ENCODE data around the gene COLEC11. TPM values are rescaled to one million over a fixed set of nuclear protein-coding genes. Genes with fewer than 3 reads are reported as not detected.
"Not testable (repeated sequence)": the region's sequence is repeated elsewhere in the genome, so short reads cannot be mapped to it uniquely, and the experiment has no call there.

Gene COLEC11
- total RNA-seq = not detected in 2 replicates

DNA sequence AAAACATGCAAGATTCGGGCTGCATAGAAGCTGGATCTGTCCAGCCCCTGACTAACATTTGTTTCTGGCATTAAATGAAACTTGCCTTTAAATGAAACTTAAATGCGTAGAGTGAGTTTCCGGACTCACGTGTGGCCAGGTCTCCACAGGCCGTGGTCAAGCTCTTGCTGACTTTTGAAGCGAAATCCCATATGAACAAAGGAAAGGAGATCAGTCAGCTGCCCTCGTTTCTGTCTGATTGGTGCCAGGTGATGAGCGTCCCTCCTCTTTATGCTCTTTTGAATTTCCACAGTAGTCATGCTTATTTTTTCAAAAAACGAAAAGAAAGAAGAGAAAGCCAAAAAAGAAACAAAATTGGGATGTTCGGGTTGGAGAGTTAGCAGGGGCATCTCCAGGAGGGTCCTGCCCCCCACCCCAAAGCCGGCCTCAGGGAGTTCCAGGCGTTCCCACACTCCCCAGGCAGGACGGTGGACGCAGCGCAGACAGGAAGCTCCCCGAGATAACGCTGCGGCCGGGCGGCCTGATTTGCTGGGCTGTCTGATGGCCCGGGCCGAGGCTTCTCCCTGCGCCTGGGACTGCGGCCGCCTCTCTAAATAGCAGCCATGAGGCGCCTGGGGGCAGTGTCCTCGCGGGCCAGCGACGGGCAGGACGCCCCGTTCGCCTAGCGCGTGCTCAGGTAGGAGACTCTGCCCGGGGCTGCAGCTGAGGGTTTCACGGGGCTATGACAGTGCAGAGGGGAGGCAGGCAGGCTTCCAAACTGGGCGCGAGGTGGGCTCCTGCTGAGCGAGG is at the start of gene COLEC11:
Gene COLEC11 (plus strand): TSS at position 620 of the 789 bp plus-strand sequence. CDS start 9,229 bp downstream, outside the sequence.
- intact Hi-C loops (cut with micrococcal nuclease) = no loop called here

DNA sequence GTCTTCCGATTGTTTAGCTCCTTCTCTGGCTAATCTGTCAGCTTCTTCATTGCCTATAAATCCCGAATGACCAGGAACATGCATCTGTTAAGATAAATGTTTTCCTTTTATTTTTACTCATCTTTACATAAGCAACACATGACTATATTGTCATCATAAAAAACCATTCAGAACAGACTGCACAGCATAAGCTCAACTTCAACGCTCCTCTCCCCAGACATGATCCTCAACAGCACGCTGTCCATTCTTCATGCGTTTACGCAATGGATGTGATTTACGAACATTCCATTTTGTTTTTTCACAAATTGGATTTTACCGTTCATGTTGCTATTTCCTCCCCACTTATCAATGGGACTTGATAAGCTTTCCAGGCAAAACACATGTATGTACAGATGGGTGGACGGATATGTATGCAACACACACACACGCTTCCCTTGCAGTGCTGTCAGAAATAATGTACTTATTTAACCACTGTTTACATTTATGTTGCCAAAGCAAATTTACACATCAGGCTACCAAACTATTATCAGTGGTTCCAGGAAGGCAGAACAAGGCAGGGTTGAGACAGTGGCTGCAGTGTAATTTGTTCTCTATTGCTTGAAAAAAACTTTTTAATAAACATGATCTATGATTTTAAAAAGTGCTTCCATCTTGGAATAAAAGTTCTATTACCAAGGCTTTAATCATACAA is 49.0 kb upstream of the COLEC11 start:
- intact Hi-C loops (cut with micrococcal nuclease) = no loop called here

DNA sequence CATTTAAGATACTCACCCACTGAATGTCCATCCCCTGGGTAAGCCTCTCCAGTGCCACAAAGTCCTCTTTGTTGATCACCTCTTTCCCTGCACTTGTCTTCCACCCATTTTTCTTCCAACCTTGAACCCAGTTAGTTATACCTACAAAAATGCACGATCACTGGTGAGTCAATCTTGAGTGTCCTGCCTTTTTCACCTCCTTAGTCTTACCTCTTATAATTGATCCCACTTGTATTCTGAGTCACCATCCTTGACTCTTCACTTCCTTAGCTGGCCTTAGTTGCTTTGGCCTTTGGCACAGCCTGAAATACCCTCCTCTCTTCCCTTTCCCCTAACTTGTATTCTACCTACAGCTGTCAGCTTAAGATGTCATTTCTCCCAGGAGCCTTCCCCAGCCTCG is 47.0 kb upstream of the COLEC11 start:
- intact Hi-C loops (cut with micrococcal nuclease) = no loop called here

DNA sequence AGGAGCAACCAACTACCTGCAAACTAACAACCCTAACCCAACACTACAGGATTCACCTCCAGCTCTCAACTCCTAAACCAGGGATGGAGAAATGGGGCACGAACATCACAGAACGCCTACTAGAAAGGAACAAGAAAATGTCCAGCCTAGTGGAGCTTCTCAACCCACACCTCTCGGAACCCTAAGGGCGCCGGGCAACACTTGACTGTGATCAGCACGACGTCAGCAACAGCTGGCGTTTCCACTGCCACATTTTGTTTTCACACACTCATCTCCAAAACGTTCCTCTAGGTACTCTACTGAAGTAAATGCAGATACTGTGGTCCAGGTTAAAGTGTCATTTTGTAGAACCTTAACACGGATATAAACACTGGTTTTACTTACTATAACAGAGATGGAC is 41.0 kb upstream of the COLEC11 start:
- intact Hi-C loops (cut with micrococcal nuclease) = no loop called here

DNA sequence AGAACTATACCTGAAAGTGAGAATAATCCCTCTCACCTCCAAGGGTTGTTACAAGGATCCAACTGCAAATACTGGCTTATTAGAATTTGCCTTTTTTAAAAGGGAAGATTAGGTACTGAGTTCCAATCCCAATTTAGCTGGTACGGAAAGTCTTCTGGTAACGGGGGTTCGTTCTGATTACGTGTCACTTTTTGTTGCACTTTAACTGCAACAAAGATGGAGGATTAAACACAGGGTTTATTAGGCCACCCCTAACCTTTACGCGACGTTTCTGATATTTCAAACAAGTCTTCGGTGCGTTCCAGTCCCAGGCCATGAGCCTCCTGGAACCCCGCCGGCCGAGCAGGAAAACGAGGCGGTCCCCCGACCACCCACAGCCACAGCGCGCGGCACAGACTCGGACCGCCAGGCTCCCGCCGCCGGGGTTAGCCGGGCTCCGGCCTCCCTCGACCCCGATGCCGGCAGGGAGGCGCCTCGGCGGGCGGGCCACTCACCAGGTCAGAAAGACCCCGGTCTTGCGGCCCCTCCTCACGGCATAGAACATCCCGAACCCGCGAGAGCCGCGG is 37.2 kb upstream of the COLEC11 start:
- intact Hi-C loops (cut with micrococcal nuclease) = loop anchor here (1.0 kb wide), 7 partner anchors 18 to 1500 kb away; partner anchors contain the start of genes ADI1, EIPR1 and RPS7

DNA sequence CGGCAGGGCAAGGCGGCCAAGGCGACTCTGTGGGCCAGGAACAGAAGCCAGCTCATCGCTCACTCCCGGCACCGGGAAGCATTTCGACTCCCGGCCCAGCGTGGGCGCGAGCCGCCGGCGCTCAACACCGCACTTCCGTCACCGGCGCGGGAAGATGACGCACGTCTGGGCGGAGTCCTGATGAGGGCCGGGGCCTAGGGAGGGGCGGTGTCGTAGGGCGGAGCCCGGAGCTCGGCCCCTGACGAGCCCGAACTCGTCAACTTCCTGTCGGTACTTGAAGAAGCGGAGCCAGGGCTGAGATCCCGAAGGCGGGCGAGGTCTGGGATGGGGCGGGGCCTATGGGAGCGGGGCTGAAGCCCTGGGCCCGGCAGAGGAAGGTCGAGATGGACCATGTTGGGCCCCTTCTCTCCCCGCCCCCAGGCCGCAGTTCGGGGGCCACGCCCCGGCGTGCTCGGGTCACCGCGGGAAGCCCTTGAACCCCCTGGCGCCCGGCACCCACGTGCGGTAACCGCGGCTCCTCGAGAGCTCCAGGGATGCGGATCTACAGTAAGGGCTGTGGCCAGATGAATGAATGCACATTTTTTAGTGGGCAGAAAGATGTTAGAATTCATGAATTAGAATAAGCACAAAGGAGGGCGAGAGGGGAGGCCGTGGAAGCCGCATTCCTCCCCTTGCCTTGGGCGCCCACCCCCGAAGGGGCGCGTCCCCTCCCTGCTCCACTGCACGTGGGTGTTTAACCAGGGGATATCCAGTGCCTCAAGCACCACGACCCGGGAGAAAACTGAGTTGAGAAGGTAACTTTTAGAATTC is 36.5 kb upstream of the COLEC11 start, which contains the start of gene RNASEH1:
Gene RNASEH1 (minus strand): TSS at position 129 of the 810 bp plus-strand sequence. CDS start 73 bp downstream, at position 56.
- intact Hi-C loops (cut with micrococcal nuclease) = loop anchor here (1.0 kb wide), 6 partner anchors 17 to 1501 kb away; partner anchors contain the start of genes ADI1, EIPR1 and RPS7

DNA sequence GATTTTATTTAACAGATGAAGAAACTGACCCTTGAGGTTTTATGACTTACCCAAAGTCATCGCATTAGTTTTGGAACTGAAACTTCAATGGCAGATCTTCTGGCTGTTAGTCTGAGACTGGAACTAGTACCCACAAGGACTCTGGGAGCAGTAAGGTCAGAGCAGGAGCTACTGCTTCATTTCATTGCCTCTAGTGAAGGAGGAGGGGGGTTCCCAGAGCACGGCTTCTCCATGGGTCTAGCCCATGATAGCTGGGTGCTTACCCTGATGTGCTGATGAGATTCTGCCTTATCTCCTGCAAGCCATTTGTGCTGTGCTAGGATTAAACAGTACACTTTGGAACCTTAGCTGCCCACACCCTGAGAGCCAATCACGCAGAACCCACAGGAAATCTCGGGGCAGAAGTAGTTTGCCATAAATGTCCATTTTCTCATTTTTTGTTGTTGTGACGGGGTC is 31.4 kb upstream of the COLEC11 start:
- intact Hi-C loops (cut with micrococcal nuclease) = no loop called here

DNA sequence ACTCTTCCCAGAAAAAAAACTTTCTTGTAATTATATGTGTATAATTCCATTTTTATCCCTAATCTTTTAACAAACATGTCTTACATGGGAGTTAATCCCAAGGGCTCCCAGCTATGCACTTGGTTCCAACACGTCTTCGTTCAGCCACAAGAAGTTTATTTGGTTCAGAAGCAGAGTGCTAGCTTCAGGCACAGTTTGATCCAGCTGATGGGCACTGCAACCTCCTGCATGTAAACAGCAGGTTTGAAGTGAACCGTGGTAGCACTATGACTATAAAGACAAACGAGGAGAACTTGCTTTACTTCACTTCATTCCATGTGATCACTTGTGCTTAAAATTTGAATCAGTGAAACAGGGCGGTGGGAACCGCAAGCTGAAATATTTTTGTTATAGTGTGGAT is 29.8 kb upstream of the COLEC11 start:
- intact Hi-C loops (cut with micrococcal nuclease) = no loop called here

DNA sequence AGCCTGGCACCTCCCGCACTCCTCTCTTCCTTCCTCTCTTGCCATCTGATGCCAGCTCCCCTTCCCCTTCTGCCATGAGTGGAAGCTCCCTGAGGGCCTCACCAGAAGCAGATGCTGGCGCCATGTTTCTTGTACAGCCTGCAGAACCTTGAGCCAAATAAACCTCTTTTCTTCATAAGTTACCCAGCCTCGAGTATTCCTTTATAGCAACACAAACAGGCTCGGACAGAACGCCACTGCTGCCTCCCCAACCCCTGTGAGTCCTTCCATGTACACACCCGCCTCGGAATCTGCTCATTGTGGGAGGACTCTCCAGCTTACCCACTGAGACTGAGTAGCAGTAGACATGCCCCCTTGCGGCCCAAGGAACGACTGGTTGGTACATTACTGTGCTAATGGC is 28.1 kb upstream of the COLEC11 start:
- intact Hi-C loops (cut with micrococcal nuclease) = no loop called here

DNA sequence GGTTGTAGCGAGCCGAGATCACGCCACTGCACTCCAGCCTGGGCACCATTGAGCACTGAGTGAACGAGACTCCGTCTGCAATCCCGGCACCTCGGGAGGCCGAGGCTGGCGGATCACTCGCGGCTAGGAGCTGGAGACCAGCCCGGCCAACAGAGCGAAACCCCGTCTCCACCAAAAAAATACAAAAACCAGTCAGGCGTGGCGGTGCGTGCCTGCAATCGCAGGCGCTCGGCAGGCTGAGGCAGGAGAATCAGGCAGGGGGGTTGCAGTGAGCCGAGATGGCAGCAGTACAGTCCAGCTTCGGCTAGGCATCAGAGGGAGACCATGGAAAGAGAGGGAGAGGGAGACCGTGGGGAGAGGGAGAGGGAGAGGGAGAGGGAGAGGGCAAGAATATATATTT is 25.3 kb upstream of the COLEC11 start:
- intact Hi-C loops (cut with micrococcal nuclease) = loop anchor here (5.0 kb wide), 1 partner anchor 347 kb away; no protein-coding TSS in a partner anchor

DNA sequence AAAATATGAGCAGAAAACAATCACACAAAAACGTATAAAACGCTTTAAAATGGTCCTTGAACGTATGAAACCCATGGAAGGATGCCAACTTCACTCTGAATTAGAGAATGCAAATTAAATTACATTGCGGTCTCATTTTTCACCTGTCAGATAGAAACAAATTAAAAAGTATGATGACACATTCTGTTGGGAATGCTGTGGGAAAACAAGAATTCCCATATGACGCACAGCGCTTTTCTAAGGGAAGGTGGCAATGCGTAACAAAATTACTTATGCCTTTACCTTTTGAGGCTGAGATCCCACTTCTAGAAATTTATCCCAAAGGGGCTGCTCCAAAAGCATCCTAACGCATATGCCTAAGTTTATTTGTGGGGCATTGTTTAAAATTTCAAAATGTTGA is 23.6 kb upstream of the COLEC11 start:
- intact Hi-C loops (cut with micrococcal nuclease) = loop anchor here (5.0 kb wide), 1 partner anchor 349 kb away; no protein-coding TSS in a partner anchor

DNA sequence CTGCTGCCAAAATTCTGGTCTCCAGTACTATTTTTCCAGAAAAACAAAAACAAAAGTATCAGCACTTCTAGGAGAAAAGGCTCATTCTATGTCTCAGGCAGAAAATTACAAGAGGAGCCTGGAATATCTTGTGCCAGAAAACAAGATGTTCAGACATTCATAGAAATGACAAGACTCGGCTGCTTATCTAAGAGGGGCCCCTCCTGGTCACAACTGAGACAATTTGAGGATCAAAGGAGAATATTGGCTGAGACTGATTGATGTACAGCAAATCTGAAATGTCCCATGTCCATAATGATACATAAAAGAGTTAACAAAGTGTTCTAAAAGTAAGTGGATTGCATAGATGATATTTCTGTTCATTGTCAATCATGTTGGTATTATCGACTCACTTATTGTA is 22.3 kb upstream of the COLEC11 start:
- intact Hi-C loops (cut with micrococcal nuclease) = loop anchor here (5.0 kb wide), 1 partner anchor 350 kb away; no protein-coding TSS in a partner anchor

DNA sequence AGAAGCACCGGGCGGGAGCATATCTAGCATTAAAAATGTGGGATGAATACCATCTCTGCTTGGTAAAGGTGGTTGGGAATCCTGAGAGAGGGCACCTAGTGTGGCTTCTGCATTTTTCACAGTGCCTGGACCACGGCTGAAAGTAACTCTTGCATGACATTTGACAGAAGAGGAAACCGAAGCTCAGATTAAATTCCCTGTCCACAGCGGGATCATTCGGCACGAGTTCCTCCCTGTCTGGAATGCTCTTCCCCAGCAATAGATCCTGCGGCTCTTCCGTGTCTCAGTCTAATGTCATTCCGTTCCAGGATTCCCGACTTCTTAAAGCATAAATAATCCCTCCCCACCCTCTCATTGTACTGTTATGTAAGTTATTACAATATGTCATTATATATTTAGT is 20.8 kb upstream of the COLEC11 start:
- intact Hi-C loops (cut with micrococcal nuclease) = loop anchor here (5.0 kb wide), 1 partner anchor 352 kb away; no protein-coding TSS in a partner anchor

DNA sequence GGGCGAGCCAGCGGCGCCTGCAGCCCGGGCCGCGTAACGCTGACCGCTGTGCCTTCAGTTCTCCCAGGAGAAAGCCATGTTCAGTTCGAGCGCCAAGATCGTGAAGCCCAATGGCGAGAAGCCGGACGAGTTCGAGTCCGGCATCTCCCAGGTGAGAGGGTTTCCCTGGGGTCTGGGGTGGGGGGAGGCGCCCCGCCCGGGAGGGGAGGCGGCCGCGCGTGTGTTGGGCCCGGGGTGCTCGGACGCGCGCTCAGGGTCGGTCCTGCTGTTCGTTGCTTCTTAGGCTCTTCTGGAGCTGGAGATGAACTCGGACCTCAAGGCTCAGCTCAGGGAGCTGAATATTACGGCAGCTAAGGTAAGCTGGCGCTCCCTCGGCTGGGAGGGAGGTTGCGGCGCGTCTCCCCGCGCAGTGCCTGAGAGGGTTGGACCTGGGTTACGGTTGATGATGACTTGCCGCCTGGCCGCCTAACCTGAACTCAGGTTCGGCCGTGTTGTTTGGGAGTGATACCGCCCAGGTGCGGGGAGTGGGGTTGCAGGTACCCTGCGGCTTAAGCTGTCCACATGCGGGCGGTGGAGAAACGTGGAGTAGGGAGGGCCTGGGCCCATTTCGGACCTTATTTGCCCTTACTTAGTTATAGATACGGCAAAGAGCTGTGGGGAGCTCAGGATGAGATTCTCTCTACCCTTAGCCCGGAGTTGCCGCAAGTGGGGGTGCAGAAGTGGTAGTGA is 19.2 kb upstream of the COLEC11 start:
- intact Hi-C loops (cut with micrococcal nuclease) = loop anchor here (1.0 kb wide), 6 partner anchors 17 to 962 kb away; partner anchors contain the start of genes ADI1, EIPR1 and RNASEH1

DNA sequence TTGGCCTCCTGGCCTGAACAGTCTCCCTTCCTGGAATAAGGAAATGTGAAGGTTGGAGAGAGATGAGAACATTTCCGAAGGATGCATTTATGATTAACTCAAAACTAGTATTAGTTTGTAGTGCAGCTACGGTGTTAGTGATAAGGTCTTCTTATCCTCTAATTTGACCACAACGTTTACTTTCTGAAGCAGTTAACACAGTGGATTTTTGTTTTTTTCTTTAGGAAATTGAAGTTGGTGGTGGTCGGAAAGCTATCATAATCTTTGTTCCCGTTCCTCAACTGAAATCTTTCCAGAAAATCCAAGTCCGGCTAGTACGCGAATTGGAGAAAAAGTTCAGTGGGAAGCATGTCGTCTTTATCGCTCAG is 18.7 kb upstream of the COLEC11 start:
- intact Hi-C loops (cut with micrococcal nuclease) = not testable (repeated sequence)

DNA sequence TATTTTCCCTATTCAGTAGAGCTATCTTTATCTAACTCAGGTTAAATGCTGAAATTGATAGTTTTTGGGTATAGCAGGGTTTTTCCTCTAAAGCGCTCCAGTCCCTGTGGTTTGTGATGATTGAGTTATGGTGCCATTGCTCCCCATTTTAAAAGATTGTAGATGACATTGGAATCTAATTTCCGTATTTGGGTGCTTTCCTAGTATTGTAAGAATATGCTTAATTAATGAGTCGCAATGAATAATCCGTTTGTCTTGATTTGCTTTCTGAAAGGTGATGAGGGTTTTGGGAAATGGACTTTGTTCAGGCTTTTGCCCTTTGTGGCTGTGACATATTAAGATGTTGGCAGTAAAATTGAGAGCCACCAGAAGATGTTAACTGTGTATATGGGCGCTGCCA is 15.9 kb upstream of the COLEC11 start:
- intact Hi-C loops (cut with micrococcal nuclease) = no loop called here

DNA sequence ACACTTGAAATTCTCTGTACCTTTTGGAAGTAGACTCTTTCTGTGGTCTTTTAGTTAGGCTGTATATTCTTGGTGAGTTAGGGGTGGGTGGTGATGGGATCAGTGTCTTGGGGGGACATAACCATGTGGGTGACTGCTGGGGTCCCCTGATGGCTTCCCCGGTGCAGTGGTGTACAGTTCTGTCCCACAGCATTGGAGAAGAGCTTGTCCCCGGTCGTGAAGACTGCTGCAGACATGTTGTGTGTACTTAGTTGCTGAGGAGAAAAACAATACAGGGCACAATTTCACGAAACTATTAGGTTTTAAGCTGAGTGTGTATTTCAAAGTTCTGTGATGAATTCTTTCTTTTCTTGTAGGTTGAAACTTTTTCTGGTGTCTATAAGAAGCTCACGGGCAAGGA is 14.5 kb upstream of the COLEC11 start:
- intact Hi-C loops (cut with micrococcal nuclease) = no loop called here

DNA sequence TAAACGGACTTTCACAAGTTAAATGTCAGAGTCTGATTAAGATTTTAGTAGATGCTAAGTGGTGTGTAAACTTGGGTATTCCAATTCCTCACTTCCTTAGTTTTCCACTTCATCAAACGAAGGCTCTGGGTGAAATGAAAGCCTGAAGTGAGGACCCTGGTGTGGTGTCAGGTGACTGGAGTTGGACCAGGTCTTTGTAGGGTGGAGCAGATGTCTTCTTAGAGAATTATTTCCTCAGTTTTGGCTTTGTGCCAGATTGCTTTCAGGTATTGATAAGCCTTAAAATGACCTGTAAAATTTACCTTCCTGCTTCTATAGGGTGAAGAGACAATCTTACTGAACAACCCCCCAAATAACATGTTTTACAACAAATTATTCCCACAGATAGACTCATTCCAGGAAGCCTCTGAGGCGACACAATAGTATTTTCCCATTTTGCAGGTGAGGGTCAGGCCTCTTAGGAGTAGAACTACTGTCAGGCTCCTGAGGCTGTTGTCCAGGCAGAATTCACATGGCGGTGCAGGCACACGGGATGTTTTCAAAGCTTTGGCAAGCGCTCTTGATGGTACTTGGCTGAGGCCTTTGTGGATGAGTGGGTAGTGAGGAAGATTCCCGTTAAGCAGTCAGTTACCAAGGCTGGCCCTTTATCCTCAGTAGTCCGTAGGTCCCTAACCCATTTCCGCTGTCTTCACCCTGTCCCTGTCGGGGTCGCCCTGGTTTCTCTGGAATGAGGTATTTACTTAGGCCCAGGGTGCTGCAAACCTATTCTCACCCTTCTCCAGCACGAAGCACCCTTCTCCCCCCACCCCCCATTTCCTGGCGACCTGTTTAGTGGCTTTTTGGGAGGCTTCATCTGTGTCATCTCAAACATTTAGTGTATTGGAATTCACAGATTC is 13.3 kb upstream of the COLEC11 start:
- intact Hi-C loops (cut with micrococcal nuclease) = no loop called here

DNA sequence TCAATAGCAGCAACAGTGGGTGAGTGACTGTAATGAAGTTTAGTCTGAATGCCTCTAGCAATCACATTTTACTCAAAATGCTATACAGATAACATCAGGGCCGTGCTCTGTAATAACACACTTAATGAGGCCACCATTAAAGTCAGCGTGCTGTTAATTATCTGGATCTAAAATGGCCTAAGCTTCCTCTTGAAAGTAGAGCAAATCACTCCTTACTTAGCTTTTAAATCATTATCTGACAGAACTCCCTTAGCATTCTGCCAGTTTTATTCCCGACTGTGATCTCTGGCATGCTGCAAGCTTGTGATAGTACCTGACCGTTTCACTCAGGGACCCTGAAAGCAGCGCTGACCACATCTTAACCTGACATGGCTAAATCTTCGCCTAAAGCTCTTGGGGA is 10.8 kb upstream of the COLEC11 start:
- intact Hi-C loops (cut with micrococcal nuclease) = no loop called here

Data from T-helper 1 cell treated with Interleukin-12 subunit alpha and Interleukin-12 subunit beta and Interleukin-4 antibody, amounts not matched to agents 30 ng/mL and 1 ng/mL, for 36 hours (primary cell).